ENCODE results near the gene CEP41.

CEP41 gene, protein sequence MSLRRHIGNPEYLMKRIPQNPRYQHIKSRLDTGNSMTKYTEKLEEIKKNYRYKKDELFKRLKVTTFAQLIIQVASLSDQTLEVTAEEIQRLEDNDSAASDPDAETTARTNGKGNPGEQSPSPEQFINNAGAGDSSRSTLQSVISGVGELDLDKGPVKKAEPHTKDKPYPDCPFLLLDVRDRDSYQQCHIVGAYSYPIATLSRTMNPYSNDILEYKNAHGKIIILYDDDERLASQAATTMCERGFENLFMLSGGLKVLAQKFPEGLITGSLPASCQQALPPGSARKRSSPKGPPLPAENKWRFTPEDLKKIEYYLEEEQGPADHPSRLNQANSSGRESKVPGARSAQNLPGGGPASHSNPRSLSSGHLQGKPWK

DNA sequence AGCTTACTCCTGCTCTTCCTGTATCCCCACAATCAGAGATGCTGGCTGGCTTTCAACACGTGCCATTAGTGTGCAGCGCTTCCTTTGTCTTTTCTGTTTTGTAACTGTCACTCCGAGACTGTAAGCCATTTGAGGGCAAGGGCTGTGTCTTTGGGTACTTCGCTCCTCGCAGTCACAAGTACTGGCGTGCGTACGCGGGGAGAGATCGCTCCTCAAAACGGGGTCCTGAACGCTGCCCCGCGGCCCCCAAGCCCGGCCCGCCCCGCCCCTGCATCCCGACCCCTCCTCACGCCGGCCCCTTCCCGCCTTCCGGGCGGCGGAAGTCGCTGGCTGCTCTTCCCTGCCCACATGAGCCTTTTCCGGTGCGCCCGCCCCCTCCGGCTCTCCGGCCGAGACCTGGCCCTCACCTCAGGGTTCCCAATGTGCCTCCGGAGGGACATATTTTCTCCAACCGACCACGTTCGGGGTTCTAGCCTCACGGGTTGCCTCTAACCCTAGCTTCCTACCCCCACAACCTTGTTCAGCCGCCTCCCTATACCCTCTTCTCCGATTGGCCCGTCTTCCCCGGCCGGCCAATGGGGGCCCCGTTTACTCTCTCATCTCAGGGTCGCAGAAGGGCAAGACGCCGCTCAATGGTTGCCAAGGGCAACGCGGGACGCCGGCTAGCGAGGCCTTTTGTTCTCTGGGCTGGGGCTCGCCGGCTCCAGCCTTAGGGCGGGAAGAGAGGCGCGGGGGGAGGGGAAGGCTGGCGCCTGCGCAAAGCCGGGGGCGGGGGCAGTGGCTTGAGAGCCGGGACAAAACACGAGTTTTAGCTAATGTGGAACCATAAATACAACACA lies at the start of gene CEP41:
TSS of gene CEP41 (minus strand) at position 490 of the 839 bp plus-strand sequence. CDS start at position 440, 50 bp downstream.
- peak; percentile 99 for DNase-seq

GRCh38 chr7:130490311-130490791 lies 49.5 kb upstream of the CEP41 start:
- peak; percentile 91 for DNase-seq

GRCh38 chr7:130489140-130489983 lies 48.5 kb upstream of the CEP41 start:
- DNase-seq, result peak; percentile 67

DNA sequence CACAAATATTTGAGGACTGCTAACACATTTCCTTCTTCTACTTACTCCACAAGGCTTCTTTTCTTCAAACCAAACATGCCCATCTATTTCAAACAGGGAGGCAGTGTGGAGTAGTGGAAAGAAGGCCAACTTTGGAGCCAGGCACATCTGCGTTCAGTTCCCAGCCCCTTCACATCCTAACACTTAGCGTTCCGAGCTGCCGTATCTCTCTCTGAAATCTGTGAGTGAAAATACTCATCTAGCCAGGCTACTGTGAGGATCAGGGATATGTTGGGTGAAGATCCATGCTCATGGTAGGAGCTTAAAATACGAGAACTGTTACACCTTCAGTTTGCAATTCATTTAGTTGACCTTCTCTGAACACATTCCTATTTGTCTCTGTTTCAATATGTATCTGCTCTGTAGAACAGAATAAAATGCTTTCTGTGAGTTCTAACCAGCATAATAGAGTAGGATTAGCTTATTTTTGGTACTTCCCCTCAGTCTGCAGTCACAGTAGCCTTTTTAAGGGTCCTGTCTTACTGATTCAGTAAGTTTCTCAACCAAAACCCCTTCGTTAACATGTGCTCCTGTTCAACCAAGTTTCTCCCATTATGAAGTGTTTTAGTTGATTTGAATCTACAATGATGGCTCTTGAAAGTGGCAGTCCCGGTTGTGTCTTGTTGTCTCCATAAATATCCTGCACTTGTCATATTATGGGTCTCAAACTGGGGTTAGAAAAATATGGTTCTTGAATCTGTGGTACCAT lies 47.8 kb upstream of the CEP41 start:
- DNase-seq, result no peak

DNA sequence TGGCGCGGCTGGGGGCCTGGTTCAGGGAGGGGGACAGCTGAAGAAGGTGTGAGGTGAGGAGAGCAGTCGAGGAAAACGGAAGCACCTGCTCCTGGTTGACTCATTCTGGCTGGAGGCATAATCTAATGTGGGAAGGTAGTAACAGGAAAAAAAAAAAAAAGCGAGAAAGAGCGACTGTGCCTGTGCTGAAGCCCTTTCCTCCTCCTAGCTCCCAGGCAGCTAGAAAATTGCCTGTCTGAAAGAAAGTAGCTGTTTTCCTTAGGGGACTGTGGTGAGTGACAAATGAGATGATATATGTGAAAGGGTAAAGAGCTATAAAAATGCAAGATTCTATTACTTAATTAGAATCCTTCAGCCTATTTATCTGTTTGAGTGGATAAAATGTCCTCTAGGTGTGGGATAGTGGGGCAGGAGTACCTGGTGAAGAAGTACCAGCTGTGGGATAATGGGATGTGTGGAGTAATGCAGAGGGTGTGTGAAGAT lies 46.2 kb upstream of the CEP41 start:
- DNase-seq, result peak; percentile 45

GRCh38 chr7:130486114-130486953 lies 45.5 kb upstream of the CEP41 start:
- DNase-seq, result peak; percentile 89

DNA sequence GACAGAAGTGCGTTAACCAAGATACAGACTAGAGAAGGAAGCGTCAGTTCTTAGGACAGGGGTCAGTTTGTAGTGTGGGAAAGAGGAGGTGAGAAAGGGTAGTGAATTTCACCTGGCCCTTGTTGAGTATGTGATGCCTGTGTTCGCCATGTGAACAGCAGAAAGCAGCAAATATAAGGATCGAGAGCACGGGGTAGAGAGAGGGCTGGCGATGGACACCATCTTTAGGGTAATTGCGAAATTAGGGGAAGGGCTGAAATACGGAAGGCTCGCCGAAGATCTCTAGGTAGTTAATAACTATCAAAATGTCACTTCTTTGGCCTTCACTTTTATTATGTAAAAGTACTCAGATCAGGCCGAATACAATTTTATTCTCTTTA lies 44.9 kb upstream of the CEP41 start:
- no peak for DNase-seq

- no peak for DNase-seq
Observed at GRCh38 chr7:130483031-130483430, 42.2 kb upstream of the CEP41 start.

DNA sequence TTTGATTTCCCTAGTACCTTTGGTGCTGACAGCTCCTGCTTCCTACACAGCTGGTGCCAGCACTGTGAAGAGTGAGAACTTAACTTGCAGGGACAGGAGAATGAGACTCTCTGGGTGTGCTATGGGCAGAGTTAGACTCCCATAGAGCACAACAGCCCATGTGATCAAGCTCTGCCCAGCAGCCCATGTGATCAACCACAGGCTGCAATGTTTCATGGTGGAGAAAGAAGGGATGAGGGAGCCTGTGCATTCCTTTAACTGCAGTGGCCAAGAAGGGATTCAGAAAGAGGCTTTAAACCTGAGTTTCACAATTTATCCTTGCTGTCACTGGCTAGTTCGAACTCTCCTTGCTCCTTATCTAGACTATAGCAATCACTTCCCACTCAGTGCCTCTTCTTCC lies 41.1 kb upstream of the CEP41 start:
- DNase-seq, result peak; percentile 60

DNA sequence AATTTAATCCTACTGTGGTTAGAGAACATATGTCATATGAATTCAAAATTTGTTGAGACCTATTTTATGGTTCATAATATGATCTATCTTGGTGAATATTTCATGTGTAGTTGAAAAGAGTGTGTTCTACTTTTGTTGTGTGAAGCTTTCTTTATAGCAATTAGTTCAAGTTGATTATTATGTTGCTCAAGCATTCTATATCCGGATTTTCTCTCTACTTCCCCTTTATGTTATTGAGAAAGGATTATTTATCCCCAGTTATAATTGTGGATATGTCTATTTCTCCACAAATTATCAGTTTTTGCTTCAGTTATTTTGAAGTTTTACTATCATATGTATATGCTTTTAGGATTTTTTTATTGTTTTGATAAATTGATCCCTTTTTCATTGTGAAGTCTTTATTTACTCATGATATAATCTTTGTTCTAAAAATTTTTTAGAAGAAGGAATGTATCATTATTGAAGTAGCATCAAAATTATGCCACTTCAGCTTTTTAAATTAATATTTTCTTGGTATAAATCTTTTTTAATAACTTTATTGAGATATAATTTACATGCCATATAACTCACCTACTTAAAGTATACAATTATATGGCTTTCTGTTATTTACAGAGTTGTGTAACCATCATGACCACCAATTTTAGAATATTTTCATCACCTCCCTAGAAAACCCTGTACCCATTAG lies 39.0 kb upstream of the CEP41 start:
- DNase-seq, result no peak

DNA sequence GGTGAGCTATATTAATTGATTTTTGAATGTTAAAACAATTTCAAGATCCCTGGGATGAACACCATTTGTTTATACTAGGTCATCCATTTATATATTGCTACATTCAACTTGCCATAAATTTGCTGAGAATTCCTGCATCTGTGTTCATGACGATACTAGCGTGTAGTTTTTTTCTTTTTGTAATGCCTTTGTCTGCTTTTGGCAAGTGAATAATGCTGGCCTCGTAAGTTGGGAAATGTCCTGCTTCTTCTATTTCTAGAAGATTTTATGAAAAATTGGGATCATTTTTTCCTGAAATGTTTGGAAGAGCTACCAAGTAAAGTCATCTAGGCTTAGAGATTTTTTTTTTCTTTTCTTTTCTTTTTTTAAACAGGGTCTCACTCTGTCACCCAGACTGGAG lies 38.2 kb upstream of the CEP41 start:
- no peak for DNase-seq

GRCh38 chr7:130476297-130477150 lies 35.7 kb upstream of the CEP41 start:
- DNase-seq, result peak; percentile 28

GRCh38 chr7:130475776-130476175 lies 35.0 kb upstream of the CEP41 start:
- peak; percentile 78 for DNase-seq

DNA sequence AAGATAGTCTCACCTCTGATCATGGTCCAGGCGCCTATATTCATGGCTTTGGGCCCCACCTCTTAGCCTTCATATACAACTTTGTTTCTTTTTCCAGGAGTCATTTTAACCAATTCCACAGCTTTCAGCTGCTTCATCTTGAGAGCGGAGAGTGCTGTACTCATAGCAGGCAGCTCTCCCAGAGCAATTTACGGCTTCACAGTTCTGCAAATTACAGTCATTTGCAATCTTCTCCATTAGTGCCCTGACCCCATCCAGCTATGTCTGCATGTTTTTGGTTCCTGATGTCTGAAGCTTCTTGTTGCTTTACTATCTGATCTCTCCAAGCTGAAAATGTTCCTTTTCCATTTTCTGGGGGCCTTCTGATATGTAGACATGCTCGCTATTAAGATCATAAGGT lies 33.1 kb upstream of the CEP41 start:
- DNase-seq, result peak; percentile 16

DNA sequence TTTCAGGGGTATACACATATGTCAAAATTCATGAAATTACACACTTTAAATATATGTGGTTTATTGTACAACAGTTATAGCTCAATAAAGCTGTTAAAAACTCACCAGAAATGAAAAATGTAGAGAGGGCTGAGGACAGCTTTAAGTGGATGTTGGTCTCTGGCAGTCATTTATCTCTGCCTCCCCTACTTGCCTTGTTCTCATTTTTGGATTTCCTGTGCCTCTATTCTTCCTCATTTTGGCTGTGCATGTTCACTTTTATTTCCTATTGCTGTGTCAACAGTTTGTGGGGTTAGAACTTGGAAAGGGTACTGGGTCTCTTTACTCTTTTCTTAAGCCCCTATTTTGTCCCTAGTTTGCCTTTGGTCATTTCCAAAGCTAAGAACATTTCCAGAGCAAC lies 32.5 kb upstream of the CEP41 start:
- no peak for DNase-seq

DNA sequence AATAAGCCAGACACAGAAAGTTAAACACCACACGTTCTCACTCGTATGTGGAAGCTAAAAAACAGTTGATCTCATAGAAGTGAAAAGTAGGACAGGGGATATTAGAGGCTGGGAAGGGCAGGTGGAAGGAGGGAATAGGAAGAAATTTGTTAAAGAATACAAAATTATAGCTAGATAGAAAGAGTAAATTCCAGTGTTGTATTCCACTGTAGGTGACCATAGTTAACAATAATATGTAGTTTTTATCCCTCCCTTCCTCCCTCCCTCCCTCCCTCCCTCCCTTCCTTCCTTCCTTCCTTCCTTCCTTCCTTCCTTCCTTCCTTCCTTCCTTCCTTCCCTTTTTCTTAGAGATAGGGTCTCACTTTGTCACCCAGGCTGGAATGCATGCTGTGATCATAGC lies 31.2 kb upstream of the CEP41 start:
- DNase-seq, result no peak

DNA sequence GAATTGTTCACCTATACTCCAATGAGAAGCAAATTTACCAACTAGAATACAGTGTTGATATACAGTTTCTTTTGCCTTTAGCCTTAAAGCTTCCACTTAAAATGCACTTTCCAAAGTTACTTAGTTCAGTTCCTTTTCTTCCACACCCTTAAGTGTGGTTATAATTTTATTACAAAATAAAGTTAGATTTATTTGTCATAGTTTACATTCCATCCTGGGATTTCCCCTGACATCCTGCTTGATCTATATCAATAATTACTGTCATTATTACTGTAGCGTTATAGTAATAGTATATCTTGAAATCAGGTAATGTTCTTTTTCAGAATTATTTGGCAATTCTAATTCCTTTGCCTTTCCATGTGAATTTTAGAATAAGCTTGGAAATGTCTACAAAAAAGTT lies 27.8 kb upstream of the CEP41 start:
- DNase-seq, result no peak

DNA sequence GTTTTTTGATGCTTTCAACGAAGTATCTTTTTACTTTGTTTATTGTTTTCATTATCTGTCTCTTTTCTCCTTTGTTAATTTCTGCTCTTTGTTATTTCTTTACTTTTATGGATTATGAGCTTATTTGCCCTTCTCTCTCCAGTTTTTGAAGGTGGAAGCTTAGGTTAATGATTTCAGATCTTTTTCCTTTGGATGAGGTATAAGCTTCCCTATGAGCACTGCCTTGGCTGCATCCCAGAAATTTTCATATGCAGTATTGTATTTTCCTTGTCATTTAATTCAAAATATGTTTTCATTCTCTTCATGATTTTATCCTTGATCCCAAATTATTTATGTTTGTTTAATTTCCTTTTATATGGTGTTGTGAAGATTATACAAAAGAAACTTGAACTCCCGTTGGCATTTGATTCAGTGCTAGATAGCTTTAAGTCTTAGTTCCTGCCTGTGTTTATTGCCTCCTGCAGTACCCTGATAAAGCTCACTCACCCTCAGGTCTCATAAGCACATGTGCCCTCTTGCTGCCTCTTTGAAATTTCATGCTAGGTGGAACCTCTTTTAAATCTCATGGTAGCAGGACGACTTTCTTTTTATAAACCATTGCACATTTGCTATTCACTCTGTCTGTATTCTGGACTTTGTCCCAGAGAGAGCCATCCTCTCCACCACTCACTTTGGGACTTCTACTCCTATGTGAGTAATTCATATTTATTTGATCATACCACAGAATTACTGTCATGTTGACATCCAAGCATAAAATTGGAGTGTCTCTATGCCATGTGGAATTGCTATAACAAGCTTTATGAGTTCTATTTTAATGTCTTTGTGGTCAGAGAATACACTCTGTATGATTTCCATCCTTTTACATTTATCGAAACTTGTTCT lies 23.0 kb upstream of the CEP41 start:
- DNase-seq, result no peak
